Measurements from ENCODE around the gene EVL. TPM values are rescaled to one million over a fixed set of nuclear protein-coding genes. Genes with fewer than 3 reads are reported as not detected.

The EVL gene
- total and polyA plus RNA-seq, 12 donors: 26.0 to 79.4 (median 47.6) TPM

DNA sequence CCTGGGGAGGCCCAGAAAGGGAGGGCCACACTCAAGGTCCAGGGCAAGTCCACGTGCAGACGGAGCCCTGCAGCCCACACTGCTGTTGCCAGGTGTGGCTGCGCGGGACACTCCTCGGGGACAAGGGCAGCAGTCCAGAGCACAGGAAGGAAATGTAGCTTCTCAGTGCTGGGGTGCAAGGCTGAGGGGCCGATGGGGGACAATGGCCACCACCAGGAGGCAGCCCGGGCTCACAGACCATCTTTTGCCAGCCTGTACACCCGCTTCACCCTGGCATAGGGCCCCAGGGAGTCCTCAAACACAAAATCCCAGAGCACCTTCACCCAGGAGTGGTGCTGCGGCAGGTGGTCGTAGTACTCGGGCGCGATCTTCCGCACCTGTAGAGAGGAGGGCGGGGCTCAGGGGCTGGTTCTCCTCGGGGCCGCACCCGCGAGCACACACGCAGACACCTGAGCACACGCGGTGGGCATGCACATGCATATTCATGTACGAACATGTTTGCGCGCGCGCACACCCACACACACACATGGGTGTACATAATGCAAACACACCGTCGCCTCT is 81.4 kb downstream of the EVL start:
- 85 to 89% methylated on average over 29 of the region's 29 CpGs for WGBS, 2 donors
- peak in 3 of 9 donors; percentile 12 to 18 (median 13) for TF ChIP-seq CTCF (IDR thresholded peaks at IDR 0.05)
- no peak overlapping the region for H3K4me3 ChIP-seq
- H3K27me3 ChIP-seq: peaks cover 0 to 9% (median 0%) of the 10 kb centered on the region in 7 donors
- peaks cover 0 to 21% (median 0%) of the 10 kb centered on the region in 9 donors for H3K36me3 ChIP-seq
- intact Hi-C loops (cut with DNase I): no loop called here
- no peak overlapping the region for H3K27ac ChIP-seq
- no peaks in the 10 kb centered on the region for H3K9me3 ChIP-seq
- DNase-seq (no peak), ATAC-seq (no peak)
- H3K4me1 ChIP-seq: peaks cover 12 to 33% (median 30%) of the 10 kb centered on the region in 9 donors

DNA sequence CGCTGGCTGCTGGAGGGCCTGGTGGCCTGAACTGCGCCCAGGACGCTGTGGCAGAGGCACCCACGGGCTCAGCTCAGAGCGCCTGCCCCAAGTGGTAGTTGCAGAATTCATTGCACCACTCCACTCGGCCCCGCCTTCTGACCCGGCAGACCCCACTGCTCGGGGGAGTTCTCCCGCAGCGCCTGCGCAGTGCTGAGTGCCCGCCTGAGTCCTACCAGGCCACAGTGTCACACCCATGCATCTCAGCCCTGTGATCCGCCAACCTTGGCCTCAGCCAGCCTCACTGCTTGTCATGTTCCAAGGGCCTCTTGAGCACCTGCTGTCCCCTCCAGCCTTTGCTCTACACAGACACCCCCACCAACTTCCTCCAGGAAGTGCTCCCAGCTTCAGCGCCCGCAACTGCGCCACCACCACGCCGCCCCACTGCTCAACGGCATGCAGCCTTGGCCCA is 82.0 kb downstream of the EVL start:
- 73 to 78% methylated on average over 20 of the region's 20 CpGs for WGBS, 2 donors
- Histone ChIP-seq H3K36me3 (peaks cover 0 to 15% (median 0%) of the 10 kb centered on the region in 9 donors), H3K4me1 (peaks cover 9 to 27% (median 24%) of the 10 kb centered on the region in 9 donors), H3K9me3 (no peaks in the 10 kb centered on the region), H3K27me3 (peaks cover 0 to 13% (median 0%) of the 10 kb centered on the region in 7 donors), H3K4me3 (peak overlapping the region in 1 of 10 donors; percentile 20), H3K27ac (no peak overlapping the region)
- ATAC-seq (no peak), DNase-seq (no peak)
- intact Hi-C loops (cut with DNase I): no loop called here
- no peak for TF ChIP-seq CTCF (IDR thresholded peaks at IDR 0.05)

GRCh38 chr14:100147691-100148464 is 82.7 kb downstream of the EVL start:
- ATAC-seq: no peak
- Histone ChIP-seq H3K4me3 (no peak overlapping the region), H3K27ac (no peak overlapping the region), H3K9me3 (no peaks in the 10 kb centered on the region), H3K27me3 (peaks cover 0 to 13% (median 0%) of the 10 kb centered on the region in 7 donors), H3K4me1 (peaks cover 3 to 20% (median 17%) of the 10 kb centered on the region in 9 donors), H3K36me3 (peaks cover 0 to 11% (median 0%) of the 10 kb centered on the region in 9 donors)
- WGBS, 2 donors: 80 to 86% methylated on average over 28 of the region's 28 CpGs
- TF ChIP-seq CTCF (IDR thresholded peaks at IDR 0.05): no peak
- no peak for DNase-seq
- intact Hi-C loops (cut with DNase I): no loop called here

DNA sequence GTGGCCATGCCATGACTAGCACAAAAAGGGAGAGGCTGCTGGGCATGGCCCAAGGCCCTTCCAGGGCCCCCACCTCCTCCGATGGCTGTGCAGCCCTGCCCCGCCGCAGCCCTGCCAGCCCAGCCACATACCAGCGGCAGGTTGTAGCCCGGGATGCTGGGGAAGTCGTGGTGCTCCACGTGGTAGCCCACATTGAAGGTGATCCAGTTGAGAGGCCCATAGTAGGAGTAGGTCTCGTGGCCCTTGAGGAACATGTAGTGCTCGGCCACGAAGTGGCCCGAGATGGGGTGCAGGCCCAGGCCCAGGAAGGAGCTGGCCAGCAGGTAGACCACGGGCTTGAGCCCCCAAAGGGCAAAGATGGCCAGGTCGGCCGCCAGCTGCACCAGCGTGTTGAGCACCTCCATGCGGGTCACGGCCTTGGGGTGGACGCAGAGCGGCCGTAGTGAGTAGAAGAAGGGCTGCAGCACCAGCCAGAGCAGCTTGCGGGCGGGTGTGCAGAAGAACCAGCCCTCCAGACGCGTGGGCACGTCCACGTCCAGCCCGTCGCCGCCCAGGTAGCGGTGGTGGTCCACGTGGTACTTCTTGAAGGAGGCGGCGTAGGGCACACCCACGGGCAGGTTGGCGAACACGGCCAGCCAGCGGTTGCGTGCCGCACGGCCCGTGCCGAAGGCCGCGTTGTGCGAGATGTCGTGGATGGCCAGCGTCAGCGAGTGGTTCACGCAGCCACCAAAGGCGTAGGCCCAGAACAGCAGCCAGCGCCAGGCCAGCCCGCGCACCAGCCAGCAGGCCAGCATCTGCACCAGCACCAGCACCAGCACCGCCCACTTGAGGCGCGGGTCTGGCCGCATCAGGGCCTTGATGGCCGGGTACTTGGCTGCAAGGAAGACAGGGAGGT is 83.9 kb downstream of the EVL start:
- Histone ChIP-seq H3K36me3 (peaks cover 0 to 2% (median 0%) of the 10 kb centered on the region in 9 donors), H3K27ac (no peak overlapping the region), H3K4me1 (peaks cover 3 to 19% (median 11%) of the 10 kb centered on the region in 9 donors), H3K9me3 (no peaks in the 10 kb centered on the region), H3K27me3 (peaks cover 0 to 13% (median 0%) of the 10 kb centered on the region in 7 donors), H3K4me3 (no peak overlapping the region)
- ATAC-seq (no peak), DNase-seq (no peak)
- TF ChIP-seq CTCF (IDR thresholded peaks at IDR 0.05): no peak
- WGBS, 2 donors: 94 to 95% methylated on average over 57 to 58 of the region's 58 CpGs
- intact Hi-C loops (cut with DNase I): no loop called here

Measured in heart right ventricle (tissue), 16 donors.